ENCODE results near the gene CDS1.
"Not testable (repeated sequence)": the region's sequence is repeated elsewhere in the genome, so short reads cannot be mapped to it uniquely, and the experiment has no call there.

The CDS1 gene

DNA sequence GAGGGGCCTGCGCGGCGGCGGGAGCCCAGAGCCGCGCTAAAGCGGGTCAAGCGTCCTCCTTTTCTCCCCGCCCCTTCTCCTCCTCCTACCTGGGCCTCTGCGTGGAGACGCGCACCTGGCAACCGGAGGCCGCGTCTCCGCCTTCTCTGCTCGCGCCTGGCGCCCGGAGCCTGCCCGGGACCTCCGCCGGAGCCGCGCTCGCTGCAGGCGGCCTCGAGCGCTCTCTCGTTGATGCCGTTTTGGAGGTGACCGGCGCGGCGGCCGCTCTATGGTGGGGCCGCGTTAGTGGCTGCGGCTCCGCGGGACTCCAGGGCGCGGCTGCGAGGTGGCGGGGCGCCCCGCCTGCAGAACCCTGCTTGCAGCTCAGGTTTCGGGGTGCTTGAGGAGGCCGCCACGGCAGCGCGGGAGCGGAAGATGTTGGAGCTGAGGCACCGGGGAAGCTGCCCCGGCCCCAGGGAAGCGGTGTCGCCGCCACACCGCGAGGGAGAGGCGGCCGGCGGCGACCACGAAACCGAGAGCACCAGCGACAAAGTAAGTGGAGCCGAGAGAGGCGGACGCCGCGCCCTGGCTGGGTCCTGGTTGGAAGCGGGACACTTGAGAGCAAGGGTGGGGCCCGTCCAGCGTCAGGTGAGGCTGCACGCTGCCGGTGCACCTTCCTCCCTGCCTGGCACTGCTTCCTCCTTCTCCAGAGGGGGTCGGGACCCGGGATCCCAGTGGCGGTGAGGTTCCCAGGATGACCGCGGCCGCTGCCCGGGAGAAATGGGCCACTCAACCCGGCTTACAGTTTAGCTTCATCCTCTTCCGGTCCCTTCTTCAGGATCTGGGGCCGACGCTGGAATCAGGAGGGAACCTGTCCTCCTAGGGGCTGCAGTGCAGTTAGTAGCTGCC lies at the start of gene CDS1:
CDS1 (plus strand) TSS at position 140 of the 888 bp plus-strand sequence; CDS start at position 415, 275 bp downstream.
- Mint-ChIP-seq H3K27me3 (peaks cover 70% of the 10 kb centered on the region), H3K36me3 (ENCODE audit: low read depth) (no peaks in the 10 kb centered on the region), H3K9me3 (peaks cover 4% of the 10 kb centered on the region), H3K4me1 (ENCODE audit: low read depth) (peaks cover 13% of the 10 kb centered on the region), H3K4me3 (peak within 1 kb of the TSS; percentile 73), H3K27ac (no peak within 1 kb of the TSS)

DNA sequence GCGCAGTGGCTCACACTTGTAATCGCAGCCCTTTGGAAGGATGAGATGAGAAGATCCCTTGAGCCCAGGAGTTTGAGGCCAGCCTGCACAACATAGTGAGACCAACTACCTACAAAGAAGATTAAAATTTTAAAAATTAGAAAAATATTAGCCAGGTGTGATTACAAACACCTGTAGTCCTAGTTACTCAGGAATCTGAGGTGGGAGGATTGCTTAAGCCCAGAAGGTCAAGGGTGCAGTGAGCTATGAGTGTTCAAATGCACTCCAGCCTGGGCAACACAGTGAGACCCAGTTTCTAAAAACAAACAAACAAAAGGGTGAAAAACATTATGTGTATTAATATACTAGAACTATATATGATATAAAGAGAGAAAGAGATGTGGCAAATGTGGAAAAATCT lies 47.0 kb upstream of the CDS1 start:
- Mint-ChIP-seq H3K27me3 (peaks cover 13% of the 10 kb centered on the region), H3K36me3 (ENCODE audit: low read depth) (no peaks in the 10 kb centered on the region), H3K27ac (no peak overlapping the region), H3K4me1 (ENCODE audit: low read depth) (no peaks in the 10 kb centered on the region), H3K4me3 (no peak overlapping the region), H3K9me3 (no peaks in the 10 kb centered on the region)

DNA sequence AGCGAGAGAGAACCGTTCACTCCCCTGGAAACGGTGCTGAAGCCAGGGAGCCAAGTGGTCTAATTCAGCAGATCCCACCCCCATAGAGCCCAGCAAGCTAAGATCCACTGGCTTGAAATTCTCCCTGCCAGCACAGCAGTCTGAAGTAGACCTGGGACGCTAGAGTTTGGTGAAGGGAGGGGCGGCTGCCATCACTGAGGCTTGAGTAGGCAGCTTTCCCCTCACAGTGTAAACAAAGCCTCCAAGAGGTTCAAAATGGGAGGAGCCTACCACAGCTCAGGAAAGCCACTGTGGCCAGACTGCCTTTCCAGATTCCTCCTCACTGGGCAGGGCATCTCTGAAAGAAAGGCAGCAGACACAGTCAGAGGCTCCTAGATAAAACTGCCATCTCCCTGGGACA lies 37.8 kb upstream of the CDS1 start:
- H3K4me1 Mint-ChIP-seq (ENCODE audit: low read depth), result no peaks in the 10 kb centered on the region
- H3K27me3 Mint-ChIP-seq, result peaks cover 9% of the 10 kb centered on the region

DNA sequence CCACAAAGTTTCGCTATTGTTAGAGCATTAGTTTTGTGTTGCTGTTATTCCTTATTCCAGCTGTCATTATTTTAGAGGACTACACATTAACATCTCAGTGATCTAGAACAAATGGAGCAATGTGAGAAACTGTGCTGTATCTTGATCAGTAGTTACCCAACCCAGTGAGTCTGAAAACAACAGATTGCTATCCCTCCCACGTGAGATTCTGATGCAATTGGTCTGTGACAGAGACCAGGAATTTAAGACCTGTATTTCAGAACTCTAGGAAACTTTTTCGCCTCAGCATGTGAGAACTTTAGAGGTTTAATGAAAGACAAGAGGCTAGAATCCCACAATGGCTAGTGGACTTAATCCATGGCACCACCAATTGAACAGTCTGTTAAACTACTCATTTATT lies 35.7 kb upstream of the CDS1 start:
- H3K27me3 Mint-ChIP-seq, result peaks cover 9% of the 10 kb centered on the region
- H3K27ac Mint-ChIP-seq, result no peak overlapping the region
- H3K9me3 Mint-ChIP-seq, result no peaks in the 10 kb centered on the region
- H3K4me1 Mint-ChIP-seq (ENCODE audit: low read depth), result no peaks in the 10 kb centered on the region
- H3K4me3 Mint-ChIP-seq, result no peak overlapping the region
- no peaks in the 10 kb centered on the region for H3K36me3 Mint-ChIP-seq (ENCODE audit: low read depth)

More for the DNA sequence above, 37.8 kb upstream of the CDS1 start:
- Mint-ChIP-seq H3K9me3 (no peaks in the 10 kb centered on the region), H3K36me3 (ENCODE audit: low read depth) (no peaks in the 10 kb centered on the region), H3K27ac (no peak overlapping the region), H3K4me3 (no peak overlapping the region)

DNA sequence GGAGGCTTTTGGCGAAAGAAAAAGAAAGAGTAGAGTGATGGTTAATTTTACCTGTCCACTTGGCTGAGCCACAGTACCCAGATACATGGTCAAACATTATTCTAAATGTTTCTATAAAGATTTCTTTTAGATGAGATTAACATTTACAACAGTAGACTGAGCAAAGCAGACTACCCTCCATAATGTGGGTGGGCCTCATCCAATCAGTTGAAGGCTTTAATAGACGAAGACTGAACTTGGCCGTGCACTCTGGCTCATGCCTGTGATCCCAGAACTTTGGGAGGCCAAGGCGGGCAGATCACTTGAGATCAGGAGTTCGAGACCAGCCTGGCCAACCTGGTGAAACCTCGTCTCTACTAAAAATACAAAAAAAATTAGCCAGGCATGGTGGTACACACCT lies 33.7 kb upstream of the CDS1 start:
- not testable (repeated sequence) for H3K4me1 Mint-ChIP-seq (ENCODE audit: low read depth); H3K9me3 Mint-ChIP-seq; H3K4me3 Mint-ChIP-seq; H3K27ac Mint-ChIP-seq; H3K36me3 Mint-ChIP-seq (ENCODE audit: low read depth); H3K27me3 Mint-ChIP-seq

DNA sequence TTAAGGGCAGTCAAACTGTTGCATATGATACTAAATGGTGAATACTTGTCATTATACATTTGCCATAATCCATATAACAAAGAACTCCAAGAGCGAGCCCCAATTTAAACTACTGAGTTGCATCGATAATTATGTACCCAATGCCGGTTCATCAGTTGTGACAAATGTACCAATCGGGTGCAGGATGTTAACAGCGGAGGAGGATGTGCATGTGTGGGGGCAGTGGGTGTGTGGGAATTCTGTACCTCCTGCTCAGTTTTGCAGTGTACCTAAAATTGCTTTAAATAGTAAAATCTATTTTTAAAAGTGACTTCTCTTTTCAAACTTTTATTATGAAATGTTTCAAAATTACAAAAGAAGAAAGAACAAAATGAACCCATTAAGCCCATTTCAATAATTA lies 20.8 kb upstream of the CDS1 start:
- Mint-ChIP-seq H3K27ac (no peak overlapping the region), H3K9me3 (no peaks in the 10 kb centered on the region)

DNA sequence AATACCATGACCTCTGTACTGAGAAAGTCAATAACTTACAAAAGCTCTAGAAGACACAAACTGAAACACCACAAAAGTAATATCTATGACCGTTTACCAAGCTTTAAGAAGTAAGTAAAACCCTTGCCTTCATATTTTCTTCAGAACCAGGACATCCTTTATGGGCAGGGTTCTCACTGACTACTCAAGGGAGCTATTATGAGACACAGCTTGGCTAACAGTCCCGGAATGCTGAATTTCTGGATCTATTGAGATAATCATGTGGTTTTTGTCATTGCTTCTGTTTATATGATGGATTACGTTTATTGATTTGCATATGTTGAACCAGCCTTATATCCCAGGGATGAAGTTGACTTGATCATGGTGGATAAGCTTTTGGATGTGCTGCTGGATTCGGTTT lies 19.9 kb upstream of the CDS1 start:
- H3K4me1 Mint-ChIP-seq (ENCODE audit: low read depth), result no peaks in the 10 kb centered on the region
- no peaks in the 10 kb centered on the region for H3K36me3 Mint-ChIP-seq (ENCODE audit: low read depth)
- no peak overlapping the region for H3K4me3 Mint-ChIP-seq
- H3K27ac Mint-ChIP-seq, result no peak overlapping the region
- no peaks in the 10 kb centered on the region for H3K9me3 Mint-ChIP-seq
- H3K27me3 Mint-ChIP-seq, result peaks cover 27% of the 10 kb centered on the region

More for the DNA sequence above, 20.8 kb upstream of the CDS1 start:
- H3K4me1 Mint-ChIP-seq (ENCODE audit: low read depth), result no peaks in the 10 kb centered on the region
- H3K27me3 Mint-ChIP-seq, result peaks cover 27% of the 10 kb centered on the region
- no peak overlapping the region for H3K4me3 Mint-ChIP-seq
- no peaks in the 10 kb centered on the region for H3K36me3 Mint-ChIP-seq (ENCODE audit: low read depth)

DNA sequence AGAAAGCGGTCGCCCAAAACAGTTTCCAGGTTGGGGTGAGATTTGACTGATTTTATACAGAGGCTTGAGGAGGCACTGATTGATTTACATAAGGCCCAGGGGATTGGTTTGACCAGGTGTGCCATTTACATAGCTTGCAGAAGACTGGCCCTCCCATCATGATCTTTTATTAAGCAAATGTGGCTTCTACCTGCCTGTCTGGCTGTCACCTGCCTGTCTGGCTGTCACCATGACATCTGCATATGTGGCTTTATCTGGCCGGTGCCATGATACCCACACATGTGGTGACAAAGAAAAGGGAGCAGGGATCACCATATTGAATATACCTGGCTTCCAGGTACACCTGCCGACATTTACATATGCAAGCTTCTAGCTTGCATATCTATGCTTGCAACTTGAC lies 17.0 kb upstream of the CDS1 start:
- H3K9me3 Mint-ChIP-seq, result no peaks in the 10 kb centered on the region
- no peak overlapping the region for H3K4me3 Mint-ChIP-seq
- H3K36me3 Mint-ChIP-seq (ENCODE audit: low read depth), result no peaks in the 10 kb centered on the region
- no peak overlapping the region for H3K27ac Mint-ChIP-seq
- H3K4me1 Mint-ChIP-seq (ENCODE audit: low read depth), result no peaks in the 10 kb centered on the region
- peaks cover 19% of the 10 kb centered on the region for H3K27me3 Mint-ChIP-seq

DNA sequence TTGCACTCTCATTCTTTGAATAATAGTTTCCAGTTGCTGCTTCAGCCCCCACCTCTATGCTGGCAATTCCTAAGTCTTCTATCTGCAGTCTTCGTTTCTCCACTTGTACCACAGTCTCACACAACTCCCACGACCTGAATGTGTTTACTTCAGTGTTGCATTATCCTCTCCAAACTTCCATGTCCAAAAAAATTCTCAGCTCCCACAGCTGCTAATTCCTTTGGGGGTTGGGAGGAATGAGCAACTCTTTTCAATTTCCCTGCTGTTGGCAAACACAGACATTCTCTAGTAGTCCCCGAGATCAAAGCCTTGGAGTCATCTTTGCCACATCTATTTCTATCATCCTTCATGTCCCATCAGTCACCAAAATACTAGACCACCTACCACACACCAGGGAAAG lies 14.4 kb upstream of the CDS1 start:
- Mint-ChIP-seq H3K4me1 (ENCODE audit: low read depth) (peaks cover 3% of the 10 kb centered on the region), H3K27ac (no peak overlapping the region), H3K9me3 (no peaks in the 10 kb centered on the region), H3K36me3 (ENCODE audit: low read depth) (no peaks in the 10 kb centered on the region), H3K4me3 (no peak overlapping the region), H3K27me3 (peaks cover 31% of the 10 kb centered on the region)

DNA sequence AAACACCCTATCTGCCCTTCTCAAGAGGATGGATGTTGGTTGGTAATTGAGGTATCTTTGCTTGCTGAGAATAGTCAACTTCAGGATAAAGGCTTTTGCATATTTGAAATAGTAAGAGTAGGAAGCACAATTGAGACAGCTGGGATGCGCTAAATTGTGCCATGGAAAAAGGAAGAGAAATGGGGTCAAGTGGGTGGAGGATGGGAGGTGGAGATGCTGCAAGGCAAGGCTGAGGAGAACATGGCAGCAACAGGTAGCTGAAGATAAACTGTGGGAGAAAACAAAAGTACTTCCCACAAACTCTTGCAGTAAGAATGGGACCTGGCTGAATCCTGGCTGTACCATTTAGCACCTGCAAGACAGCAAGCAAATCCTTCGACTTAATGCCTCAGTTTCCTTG lies 13.9 kb upstream of the CDS1 start:
- peaks cover 8% of the 10 kb centered on the region for H3K4me1 Mint-ChIP-seq (ENCODE audit: low read depth)
- no peaks in the 10 kb centered on the region for H3K9me3 Mint-ChIP-seq
- no peak overlapping the region for H3K27ac Mint-ChIP-seq
- H3K4me3 Mint-ChIP-seq, result no peak overlapping the region
- no peaks in the 10 kb centered on the region for H3K36me3 Mint-ChIP-seq (ENCODE audit: low read depth)
- peaks cover 33% of the 10 kb centered on the region for H3K27me3 Mint-ChIP-seq

DNA sequence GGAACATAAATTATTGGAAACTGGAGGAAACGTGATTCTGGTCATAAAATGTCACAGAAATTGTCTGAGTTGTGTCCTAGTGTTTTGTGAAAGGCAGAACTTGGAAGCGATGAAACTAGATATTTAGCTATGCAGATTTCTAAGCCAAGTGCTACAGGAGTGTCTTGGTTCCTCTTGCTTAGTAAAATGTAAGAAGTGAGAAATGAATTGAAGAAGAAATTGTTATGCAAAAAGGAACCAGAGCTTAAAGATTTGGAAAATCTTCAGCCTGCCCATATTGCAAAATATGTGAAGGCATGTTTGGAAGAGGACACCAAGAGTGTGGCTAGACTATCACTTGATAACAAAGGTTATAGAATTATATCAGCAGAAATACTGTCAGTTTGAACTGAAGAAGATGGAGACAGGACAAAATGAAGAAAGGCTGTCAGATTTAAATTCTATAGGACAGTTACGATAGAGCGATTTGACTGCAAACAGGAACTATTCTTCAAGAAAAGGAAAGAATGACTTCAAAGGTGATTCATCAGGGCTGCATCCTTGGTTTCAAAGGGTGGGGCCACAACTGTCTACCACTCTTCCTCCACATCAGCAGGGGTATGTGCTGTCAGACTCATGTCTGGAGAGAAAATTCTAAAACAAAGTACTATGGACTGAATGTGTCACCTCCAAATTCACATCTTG lies 9.4 kb upstream of the CDS1 start:
- no peaks in the 10 kb centered on the region for H3K36me3 Mint-ChIP-seq (ENCODE audit: low read depth)
- H3K9me3 Mint-ChIP-seq, result no peaks in the 10 kb centered on the region
- H3K27me3 Mint-ChIP-seq, result peaks cover 42% of the 10 kb centered on the region
- H3K4me1 Mint-ChIP-seq (ENCODE audit: low read depth), result peaks cover 11% of the 10 kb centered on the region
- no peak overlapping the region for H3K4me3 Mint-ChIP-seq
- H3K27ac Mint-ChIP-seq, result no peak overlapping the region

DNA sequence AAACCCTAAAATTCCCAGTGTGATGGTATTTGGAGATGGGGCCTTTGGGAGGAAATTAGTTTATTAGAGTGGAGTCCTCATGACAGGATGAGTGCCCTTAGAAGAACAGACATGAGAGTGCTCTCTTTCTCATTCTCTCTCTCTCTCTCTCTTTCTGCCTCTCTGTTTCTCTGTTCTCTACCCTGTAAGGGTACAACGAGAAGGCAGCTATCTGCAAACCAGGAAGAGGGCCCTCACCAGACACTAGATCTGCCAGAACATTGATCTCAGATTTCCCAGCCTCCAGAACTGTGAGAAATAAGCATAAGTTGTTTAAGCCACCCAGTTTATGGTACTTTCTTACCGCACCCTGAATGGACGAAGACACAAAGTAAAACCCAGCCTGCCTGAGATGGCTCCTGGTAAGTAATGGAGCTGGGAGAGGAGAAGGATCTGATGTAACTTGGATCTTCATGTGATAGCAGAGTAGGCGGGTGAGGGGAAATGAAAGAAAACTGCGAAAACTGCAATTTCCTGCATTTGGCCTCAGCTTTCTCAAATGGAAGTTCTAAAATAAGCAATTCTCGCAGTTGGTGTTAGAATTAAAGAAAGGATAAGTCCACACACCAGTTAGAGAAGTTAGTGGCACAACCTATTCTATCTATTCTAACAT lies 8.7 kb upstream of the CDS1 start:
- H3K4me1 Mint-ChIP-seq (ENCODE audit: low read depth), result peaks cover 11% of the 10 kb centered on the region
- no peak overlapping the region for H3K27ac Mint-ChIP-seq
- no peak overlapping the region for H3K4me3 Mint-ChIP-seq
- peaks cover 40% of the 10 kb centered on the region for H3K27me3 Mint-ChIP-seq
- H3K9me3 Mint-ChIP-seq, result no peaks in the 10 kb centered on the region
- H3K36me3 Mint-ChIP-seq (ENCODE audit: low read depth), result no peaks in the 10 kb centered on the region

DNA sequence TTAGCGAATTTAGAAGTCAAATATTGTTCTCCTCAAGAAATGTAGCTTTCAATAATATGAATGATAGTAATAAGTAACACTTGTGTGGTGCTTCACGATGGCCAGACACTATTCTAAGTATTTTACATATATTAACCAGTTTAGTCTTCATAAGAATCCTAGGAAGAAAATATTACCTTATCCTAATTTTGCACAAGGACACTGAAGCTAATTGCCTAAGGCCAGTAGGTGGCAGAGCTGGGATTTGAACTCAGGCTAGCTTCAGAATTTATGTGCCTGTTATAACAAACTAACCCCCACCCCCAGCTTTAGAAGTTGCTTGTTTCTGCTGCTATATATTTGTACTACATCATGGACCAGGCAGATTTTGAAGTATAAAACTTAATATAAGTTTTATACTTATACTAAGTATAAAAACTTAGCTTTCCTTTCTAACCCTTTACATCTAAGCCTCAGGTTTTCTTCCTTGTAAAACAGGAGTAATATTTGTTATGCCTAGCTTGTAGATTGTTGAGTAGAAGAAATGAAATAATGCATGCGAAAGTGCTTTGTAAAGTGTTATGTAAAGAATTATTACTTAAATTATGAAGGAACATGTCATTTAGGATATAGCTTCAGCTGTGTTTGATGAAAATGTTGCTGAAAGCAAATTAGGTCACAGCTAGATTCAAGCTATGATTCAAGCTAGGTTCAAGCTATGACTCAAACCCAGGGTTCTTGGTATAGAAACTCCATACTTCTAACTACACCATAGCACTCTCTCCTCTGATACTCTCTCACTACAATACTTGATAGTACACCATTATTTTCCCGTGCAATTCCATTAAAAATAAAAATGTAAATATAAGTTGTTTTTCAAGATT lies 4.2 kb upstream of the CDS1 start:
- no peaks in the 10 kb centered on the region for H3K9me3 Mint-ChIP-seq
- H3K36me3 Mint-ChIP-seq (ENCODE audit: low read depth), result no peaks in the 10 kb centered on the region
- no peak overlapping the region for H3K4me3 Mint-ChIP-seq
- peaks cover 14% of the 10 kb centered on the region for H3K4me1 Mint-ChIP-seq (ENCODE audit: low read depth)
- peaks cover 47% of the 10 kb centered on the region for H3K27me3 Mint-ChIP-seq
- no peak overlapping the region for H3K27ac Mint-ChIP-seq

DNA sequence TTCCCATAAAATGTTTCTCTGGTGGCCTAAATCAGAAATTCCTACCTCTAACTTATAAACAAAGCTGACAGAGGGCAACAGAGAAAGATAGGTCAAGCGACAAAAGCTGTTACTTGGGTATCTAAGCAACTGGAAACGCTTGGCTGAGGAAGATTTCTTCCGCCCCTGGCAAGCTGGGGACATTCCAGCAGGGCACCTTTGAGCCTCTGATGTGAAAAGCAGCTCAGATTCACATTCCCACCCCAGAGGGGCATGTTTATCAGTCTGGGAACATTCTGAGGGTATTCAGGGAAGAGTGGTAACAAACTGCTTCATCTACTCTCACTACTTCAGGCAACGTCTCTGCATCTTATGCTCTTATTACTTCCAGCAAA lies 3.5 kb upstream of the CDS1 start:
- Mint-ChIP-seq H3K27me3 (peaks cover 49% of the 10 kb centered on the region), H3K27ac (no peak overlapping the region)

More for the DNA sequence above, 3.5 kb upstream of the CDS1 start:
- Mint-ChIP-seq H3K9me3 (no peaks in the 10 kb centered on the region), H3K36me3 (ENCODE audit: low read depth) (no peaks in the 10 kb centered on the region), H3K4me3 (no peak overlapping the region), H3K4me1 (ENCODE audit: low read depth) (peaks cover 13% of the 10 kb centered on the region)
